AG09319 (cell line): ENCODE measurements around the gene SLC34A3.
A peak's percentile ranks its signal among the peaks of the same experiment; 100 is the strongest.

Source experiments
- DNase-seq: peaks from one replicate; pipeline ENCODE4 v3.0.0-alpha.2; 2010; ENCODE audit warnings: low read depth; ENCODE audit errors: extremely low read depth
- TF ChIP-seq, protein P1 (sequence below): IDR thresholded peaks from 2 replicates; pipeline ENCODE4 v1.5.1; 2011; ENCODE audit warnings: low read depth, mild to moderate bottlenecking, inconsistent platforms, low read length, moderate library complexity

The SLC34A3 gene

DNA sequence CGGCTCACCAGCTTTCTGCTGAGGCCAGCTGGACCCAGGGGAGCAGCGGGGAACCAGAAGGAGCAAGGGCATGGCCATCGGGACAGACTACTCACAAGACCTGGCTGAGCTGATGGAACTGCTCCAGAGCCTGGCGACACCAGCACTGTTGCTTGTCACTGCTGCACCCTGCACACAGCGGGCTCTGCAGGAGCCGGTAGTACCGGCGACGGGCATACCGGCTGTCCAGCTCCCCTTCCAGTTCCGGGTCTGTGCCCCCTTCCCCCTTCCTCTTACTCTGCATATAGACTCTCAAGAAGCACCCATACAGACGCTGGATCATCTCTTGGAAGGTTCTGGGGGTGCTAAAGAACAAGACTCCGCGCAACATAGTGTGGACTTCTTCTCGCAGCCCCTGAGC lies 43.3 kb upstream of the SLC34A3 start:
- DNase-seq = no peak
- TF ChIP-seq, protein P1, sequence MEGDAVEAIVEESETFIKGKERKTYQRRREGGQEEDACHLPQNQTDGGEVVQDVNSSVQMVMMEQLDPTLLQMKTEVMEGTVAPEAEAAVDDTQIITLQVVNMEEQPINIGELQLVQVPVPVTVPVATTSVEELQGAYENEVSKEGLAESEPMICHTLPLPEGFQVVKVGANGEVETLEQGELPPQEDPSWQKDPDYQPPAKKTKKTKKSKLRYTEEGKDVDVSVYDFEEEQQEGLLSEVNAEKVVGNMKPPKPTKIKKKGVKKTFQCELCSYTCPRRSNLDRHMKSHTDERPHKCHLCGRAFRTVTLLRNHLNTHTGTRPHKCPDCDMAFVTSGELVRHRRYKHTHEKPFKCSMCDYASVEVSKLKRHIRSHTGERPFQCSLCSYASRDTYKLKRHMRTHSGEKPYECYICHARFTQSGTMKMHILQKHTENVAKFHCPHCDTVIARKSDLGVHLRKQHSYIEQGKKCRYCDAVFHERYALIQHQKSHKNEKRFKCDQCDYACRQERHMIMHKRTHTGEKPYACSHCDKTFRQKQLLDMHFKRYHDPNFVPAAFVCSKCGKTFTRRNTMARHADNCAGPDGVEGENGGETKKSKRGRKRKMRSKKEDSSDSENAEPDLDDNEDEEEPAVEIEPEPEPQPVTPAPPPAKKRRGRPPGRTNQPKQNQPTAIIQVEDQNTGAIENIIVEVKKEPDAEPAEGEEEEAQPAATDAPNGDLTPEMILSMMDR = no peak

DNA sequence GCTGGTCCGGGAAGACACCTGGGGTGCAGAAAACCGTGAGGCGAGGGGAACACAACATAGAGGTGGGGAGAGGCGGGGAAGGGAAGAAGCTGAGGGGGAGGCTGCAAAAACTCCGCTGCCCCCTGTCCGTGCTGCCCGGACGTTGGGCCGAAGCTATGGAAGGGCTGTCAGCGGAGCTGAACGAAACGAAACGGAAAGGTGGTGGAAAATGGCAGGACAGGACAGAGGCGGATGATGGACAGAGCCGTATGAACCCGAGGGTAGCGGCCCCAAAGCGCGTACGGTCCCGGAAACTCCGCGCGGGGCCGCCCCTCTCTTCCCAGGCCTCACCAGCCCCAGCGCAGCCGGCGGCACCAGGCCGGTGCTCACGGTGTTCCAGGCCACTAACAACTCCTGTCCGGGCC lies 42.6 kb upstream of the SLC34A3 start:
- DNase-seq = no peak
- TF ChIP-seq, protein P1 = no peak

DNA sequence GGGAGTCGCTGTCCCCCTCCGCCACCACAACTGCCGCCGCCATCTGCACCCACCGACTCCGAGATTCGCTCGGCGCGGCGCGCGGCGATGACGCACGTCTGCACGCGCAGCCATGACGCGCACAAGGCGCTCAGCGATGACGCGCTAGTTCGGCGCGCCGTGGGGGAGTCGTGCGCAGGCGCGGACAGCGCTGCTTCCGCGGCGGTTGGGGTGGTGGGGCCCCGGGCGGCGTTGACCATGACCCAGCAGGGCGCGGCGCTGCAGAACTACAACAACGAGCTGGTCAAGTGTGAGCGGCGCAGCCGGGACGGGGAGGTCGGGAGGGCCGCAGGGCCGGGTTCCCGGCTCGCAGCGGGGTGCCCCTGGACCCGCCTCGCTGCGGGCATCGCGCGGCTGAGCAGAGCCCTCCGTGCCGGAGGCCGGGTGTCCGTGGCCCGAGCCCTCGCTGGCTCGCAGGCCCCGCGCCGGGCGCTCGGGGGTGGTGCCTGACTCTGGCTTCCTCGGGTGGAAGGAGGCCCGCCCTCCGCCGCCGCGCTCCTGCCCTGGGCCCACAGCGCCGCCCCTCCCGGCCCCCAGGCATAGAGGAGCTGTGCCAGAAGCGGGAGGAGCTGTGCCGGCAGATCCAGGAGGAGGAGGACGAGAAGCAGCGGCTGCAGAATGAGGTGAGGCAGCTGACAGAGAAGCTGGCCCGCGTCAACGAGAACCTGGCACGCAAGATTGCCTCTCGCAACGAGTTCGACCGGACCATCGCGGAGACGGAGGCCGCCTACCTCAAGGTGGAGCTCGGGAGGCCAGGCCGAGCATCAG lies 42.0 kb upstream of the SLC34A3 start, which contains the start of the genes ANAPC2 and SSNA1:
ANAPC2 (minus strand) TSS at position 71 of the 807 bp plus-strand sequence; CDS start at position 43, 28 bp downstream.
SSNA1 (plus strand) TSS at position 187 of the 807 bp plus-strand sequence; CDS start at position 238, 51 bp downstream.
- peak; percentile 78 for DNase-seq
- TF ChIP-seq, protein P1 = peak; percentile 47

DNA sequence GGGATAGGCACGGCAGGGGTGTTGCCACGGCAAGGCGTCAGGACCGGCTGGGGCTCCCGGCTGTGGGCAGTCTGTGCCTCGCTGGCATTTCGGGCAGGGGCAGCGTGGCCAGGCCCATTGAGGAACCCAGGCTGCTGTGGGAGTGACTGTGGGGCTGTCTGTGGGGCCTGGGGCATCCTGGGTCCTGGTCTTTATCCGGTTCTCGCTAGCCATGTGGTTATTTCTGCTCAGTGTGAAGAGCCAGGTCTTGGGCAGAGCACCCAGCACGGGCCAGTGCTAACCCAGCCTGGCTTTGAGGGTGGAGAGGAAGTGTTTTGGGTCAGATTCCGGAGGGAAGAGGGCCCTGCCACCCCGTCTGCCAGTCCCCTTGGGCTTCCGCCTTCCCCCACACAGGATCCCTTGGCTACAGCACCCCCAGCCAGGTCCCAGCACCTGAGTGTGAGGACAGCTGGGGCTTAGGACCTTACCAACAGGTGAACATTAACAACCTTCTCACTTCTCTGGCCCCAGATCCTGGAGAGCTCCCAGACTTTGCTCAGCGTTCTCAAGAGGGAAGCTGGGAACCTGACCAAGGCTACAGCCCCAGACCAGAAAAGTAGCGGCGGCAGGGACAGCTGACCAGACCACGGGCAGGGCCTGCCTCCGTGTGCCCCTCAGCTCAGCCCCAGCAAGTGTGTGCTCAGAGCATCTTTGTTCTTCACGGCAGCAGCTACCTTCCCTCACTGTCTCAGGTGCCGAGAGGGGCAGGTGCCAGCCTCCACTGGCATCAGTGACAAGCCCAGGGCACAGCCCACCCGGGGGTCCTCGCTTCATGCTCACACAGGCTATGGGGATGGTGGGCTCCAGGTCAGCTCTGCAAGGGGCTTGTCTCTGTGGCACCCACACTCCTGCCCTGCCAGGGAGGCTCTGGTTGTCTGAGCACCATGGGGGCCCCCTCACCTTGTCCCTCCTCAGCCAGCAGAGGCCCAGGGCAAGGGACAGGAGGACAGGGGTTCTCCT lies 41.1 kb upstream of the SLC34A3 start:
- TF ChIP-seq, protein P1 = no peak
- no peak for DNase-seq

DNA sequence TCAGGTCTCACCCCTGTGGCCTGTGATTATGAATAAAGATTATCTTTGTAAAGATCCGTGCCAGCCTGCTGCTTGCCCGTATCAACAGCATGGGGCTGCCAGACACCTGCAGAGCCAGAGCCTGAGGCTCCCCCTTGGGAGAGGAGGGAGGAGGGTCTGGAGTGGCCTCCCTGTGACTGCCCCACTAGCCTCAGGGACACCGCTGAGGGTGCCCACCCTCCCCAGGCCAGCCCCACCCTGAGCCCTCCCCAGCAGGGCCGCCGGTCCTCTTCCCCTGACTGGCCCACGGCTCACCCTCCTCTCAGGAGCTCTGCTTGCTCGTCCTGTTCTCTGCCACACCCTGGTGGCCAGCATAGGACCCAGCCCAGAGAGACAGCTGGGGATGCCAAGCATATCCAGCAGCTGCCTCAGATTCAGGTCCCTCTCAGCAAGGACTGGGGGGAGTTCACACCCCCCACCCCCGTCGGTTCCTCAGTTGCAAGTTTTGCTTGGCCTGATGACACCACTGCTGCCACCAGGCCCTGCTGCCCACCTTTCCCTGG lies 40.3 kb upstream of the SLC34A3 start:
- DNase-seq = no peak
- TF ChIP-seq, protein P1 = no peak

DNA sequence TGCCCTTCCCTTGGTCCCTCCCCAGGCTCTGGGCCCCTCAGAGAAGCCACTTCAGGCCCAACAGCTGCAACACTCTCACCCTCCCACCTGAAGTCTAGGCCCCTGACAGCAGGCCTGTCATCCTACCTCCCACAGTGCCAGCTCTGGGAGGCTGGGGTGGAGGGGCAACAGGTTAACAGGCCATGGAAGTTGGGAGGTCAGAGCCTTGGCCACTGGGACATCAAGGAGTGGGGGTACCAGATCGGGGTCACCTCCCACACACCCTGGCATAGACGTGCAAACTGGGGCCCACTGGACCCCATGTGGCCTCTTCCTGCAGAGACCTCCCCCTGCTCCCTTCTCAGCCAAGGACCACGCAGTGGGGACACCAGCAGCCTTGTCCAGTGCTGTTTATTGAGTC lies 39.5 kb upstream of the SLC34A3 start:
- TF ChIP-seq, protein P1 = no peak
- no peak for DNase-seq
